Thyroid gland (tissue), 4 donors: ENCODE results near the gene SLC17A1. TPM values are rescaled to one million over a fixed set of nuclear protein-coding genes. Genes with fewer than 3 reads are reported as not detected.

Experiments
- DNase-seq, 2 donors: peaks; one replicate each; pipeline ENCODE4 v3.0.0-alpha.2; 2019
- H3K27ac ChIP-seq, 3 donors: fragments of 200-600 bp; sonication (generic); 1 replicate in 2 of 3; 2 replicates in 1 of 3; pipeline ENCODE4 v1.5.1; 2016 to 2019; ENCODE audit warnings: mild to moderate bottlenecking in 1 of 3, moderate library complexity in 1 of 3
- H3K27me3 ChIP-seq: fragments of 200-600 bp; sonication (generic); one replicate; pipeline ENCODE4 v1.5.1; 2019
- H3K36me3 ChIP-seq, 2 donors: fragments of 200-600 bp; sonication (generic); one replicate each; pipeline ENCODE4 v1.5.1; 2016 to 2019
- H3K4me1 ChIP-seq, 2 donors: fragments of 200-600 bp; sonication (generic); one replicate each; pipeline ENCODE4 v1.5.1; 2017 to 2019
- H3K4me3 ChIP-seq, 3 donors: fragments of 200-600 bp; sonication (generic); replicated peaks in 1 of 3; 1 replicate in 2 of 3; 2 replicates in 1 of 3; pipeline ENCODE4 v1.5.1; 2016; ENCODE audit warnings: mild to moderate bottlenecking in 1 of 3
- H3K9me3 ChIP-seq: fragments of 200-600 bp; sonication (generic); one replicate; pipeline ENCODE4 v1.5.1; 2017
- CTCF ChIP-seq, 6 experiments: fragments of 200-600 bp in 3 of 6; fragments of 450-650 bp in 3 of 6; sonication (generic) in 3 of 6; IDR thresholded peaks; one replicate each; pipeline ENCODE4 v1.5.1; 2016 to 2019; ENCODE audit warnings: antibody characterized with exemption in 6 of 6, mild to moderate bottlenecking in 2 of 6, inconsistent platforms in 1 of 6, moderate library complexity in 1 of 6
- POLR2A ChIP-seq, 2 donors: fragments of 450-650 bp; IDR thresholded peaks; one replicate each; pipeline ENCODE4 v1.6.1; 2017; ENCODE audit warnings: antibody characterized with exemption in 2 of 2, mild to moderate bottlenecking in 2 of 2, moderate library complexity in 1 of 2
- WGBS, 2 donors: methylation state at CpG; one replicate each; pipeline ENCODE4 v1.1.5; 2017; 5-methylcytosine and 5-hydroxymethylcytosine counted together
- intact Hi-C: fragments of 100-400 bp; cut with DNase I; formaldehyde crosslinking; loops from one replicate; pipeline ENCODE4 v1.15.1; 2023
- total RNA-seq, 4 donors: library from RNA; depleted of rRNA; stranded (reverse); fragments of >200 nt; gene quantifications; one replicate each; pipeline ENCODE4 v1.2.3, GENCODE V29; 2016

SLC17A1 gene
- total RNA-seq, 4 donors from 2014 or later: not detected

GRCh38 chr6:25851961-25852360 lies 20.1 kb upstream of the SLC17A1 start:
- no peak for DNase-seq
- Histone ChIP-seq H3K4me3 (no peak overlapping the region), H3K27ac (no peak overlapping the region), H3K4me1 (no peaks in the 10 kb centered on the region), H3K9me3 (no peaks in the 10 kb centered on the region), H3K36me3 (no peaks in the 10 kb centered on the region), H3K27me3 (no peaks in the 10 kb centered on the region)
- WGBS, 2 donors: 76 to 80% methylated on average over 2 of the region's 2 CpGs
- TF ChIP-seq POLR2A (IDR thresholded peaks at IDR 0.05): no peak
- no peak for TF ChIP-seq CTCF (IDR thresholded peaks at IDR 0.05)
- intact Hi-C loops: no loop called here

- DNase-seq: no peak
- no peak overlapping the region for H3K4me3 ChIP-seq
- H3K9me3 ChIP-seq: no peaks in the 10 kb centered on the region
- H3K27me3 ChIP-seq: no peaks in the 10 kb centered on the region
- 76 to 85% methylated on average over 2 of the region's 2 CpGs for WGBS, 2 donors
- H3K36me3 ChIP-seq: no peaks in the 10 kb centered on the region
- no peak overlapping the region for H3K27ac ChIP-seq
- H3K4me1 ChIP-seq: no peaks in the 10 kb centered on the region
- TF ChIP-seq CTCF (IDR thresholded peaks at IDR 0.05): no peak
- TF ChIP-seq POLR2A (IDR thresholded peaks at IDR 0.05): no peak
- intact Hi-C loops: no loop called here
These were observed 12.7 kb upstream of the SLC17A1 start for GRCh38 chr6:25844518-25844917.

DNA sequence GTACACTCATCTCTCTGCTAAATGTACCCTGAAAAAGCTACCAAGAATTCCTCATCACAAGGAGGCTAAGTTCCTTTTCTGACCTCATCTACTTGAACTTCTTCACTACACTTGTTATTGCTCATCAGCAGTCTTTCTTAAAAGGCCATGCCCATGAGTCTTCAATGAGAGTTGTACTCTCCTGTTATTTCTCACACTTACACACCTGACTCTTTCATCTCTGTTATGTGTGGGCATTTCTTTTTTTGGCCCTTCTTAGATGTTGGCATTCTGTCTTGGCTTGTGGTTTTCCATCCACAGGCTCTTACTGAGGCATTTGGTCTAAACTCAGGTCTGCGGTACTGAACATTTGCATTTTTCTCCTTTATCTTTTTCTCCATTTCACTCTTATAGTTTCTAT lies 10.7 kb upstream of the SLC17A1 start:
- intact Hi-C loops: no loop called here
- 98 to 100% methylated on average over 1 of the region's 1 CpG for WGBS, 2 donors
- no peak overlapping the region for H3K4me3 ChIP-seq
- H3K27me3 ChIP-seq: no peaks in the 10 kb centered on the region
- no peaks in the 10 kb centered on the region for H3K4me1 ChIP-seq
- no peak for DNase-seq
- no peaks in the 10 kb centered on the region for H3K36me3 ChIP-seq
- no peak overlapping the region for H3K27ac ChIP-seq
- no peaks in the 10 kb centered on the region for H3K9me3 ChIP-seq
- TF ChIP-seq POLR2A (IDR thresholded peaks at IDR 0.05) (no peak), CTCF (IDR thresholded peaks at IDR 0.05) (no peak)

- H3K9me3 ChIP-seq: no peaks in the 10 kb centered on the region
- no peak overlapping the region for H3K4me3 ChIP-seq
- H3K4me1 ChIP-seq: peaks cover 0 to 16% of the 10 kb centered on the region in 2 donors
- H3K27ac ChIP-seq: no peak overlapping the region
- DNase-seq: no peak
- intact Hi-C loops: no loop called here
- WGBS, 2 donors: 77 to 86% methylated on average over 8 of the region's 8 CpGs
- no peaks in the 10 kb centered on the region for H3K36me3 ChIP-seq
- H3K27me3 ChIP-seq: no peaks in the 10 kb centered on the region
- TF ChIP-seq CTCF (IDR thresholded peaks at IDR 0.05): no peak
- no peak for TF ChIP-seq POLR2A (IDR thresholded peaks at IDR 0.05)
These were observed 3.8 kb upstream of the SLC17A1 start for GRCh38 chr6:25835442-25836283.

DNA sequence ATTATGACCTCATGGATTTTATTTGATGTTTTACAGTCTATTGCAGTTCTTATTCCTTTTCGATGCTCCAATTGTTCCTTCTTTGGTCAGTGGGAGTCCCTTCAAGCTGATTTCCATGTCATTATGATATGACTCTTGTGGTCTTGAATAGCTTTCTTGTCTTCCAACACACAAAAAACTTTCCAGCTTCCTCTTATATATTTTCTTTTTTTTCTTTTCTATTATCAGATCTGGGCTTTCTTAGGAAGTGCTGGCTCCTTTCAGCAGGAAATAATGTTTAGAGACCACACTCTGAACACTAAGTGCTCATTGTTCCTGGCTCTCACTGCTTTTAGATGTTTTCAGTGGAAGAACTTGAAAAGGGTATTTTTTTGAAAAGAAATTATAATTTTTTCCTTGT lies 3.1 kb upstream of the SLC17A1 start:
- no peaks in the 10 kb centered on the region for H3K27me3 ChIP-seq
- no peak overlapping the region for H3K4me3 ChIP-seq
- H3K9me3 ChIP-seq: no peaks in the 10 kb centered on the region
- WGBS, 2 donors: 58 to 73% methylated on average over 1 of the region's 1 CpG
- DNase-seq: no peak
- intact Hi-C loops: no loop called here
- no peaks in the 10 kb centered on the region for H3K36me3 ChIP-seq
- TF ChIP-seq CTCF (IDR thresholded peaks at IDR 0.05) (no peak), POLR2A (IDR thresholded peaks at IDR 0.05) (no peak)
- H3K27ac ChIP-seq: no peak overlapping the region
- H3K4me1 ChIP-seq: peaks cover 0 to 16% of the 10 kb centered on the region in 2 donors
